T47D (cell line): Measurements from ENCODE around the gene UBE2G1.

Experiments
- DNase-seq, 2 experiments: peaks; one replicate each; pipeline versions ENCODE4 v3.0.0 to v3.0.0-alpha.2; 2011 to 2012; ENCODE audit warnings: low read depth in 1 of 2, low spot score in 1 of 2
- JUND ChIP-seq: IDR thresholded peaks from 2 replicates; pipeline ENCODE4 v1.6.1; 2012; ENCODE audit warnings: low read depth
- in situ Hi-C: cut with HindIII; loops from 2 replicates; pipeline ENCODE4 v1.10.0; 2016; ENCODE audit warnings: low sequenced_read_pairs, low pct_unique_long_range_greater_than_20kb

UBE2G1 gene

GRCh38 chr17:4319221-4319620 lies 47.3 kb downstream of the UBE2G1 start:
- DNase-seq = no peak
- in situ Hi-C loops = no loop called here
- no peak for TF ChIP-seq JUND

- no peak for DNase-seq
- in situ Hi-C loops = no loop called here
- TF ChIP-seq JUND = no peak
These were observed 47.9 kb downstream of the UBE2G1 start for GRCh38 chr17:4318596-4318995.

- TF ChIP-seq JUND = no peak
- in situ Hi-C loops = no loop called here
- DNase-seq = no peak
These were observed 48.3 kb downstream of the UBE2G1 start for GRCh38 chr17:4318186-4318585.

- DNase-seq = no peak
- in situ Hi-C loops = no loop called here
- TF ChIP-seq JUND = no peak
These were observed 48.9 kb downstream of the UBE2G1 start for GRCh38 chr17:4317610-4318009.

GRCh38 chr17:4316648-4317047 lies 49.8 kb downstream of the UBE2G1 start:
- in situ Hi-C loops = no loop called here
- no peak for DNase-seq
- TF ChIP-seq JUND = no peak

- in situ Hi-C loops = no loop called here
- no peak for TF ChIP-seq JUND
These were observed 51.9 kb downstream of the UBE2G1 start for GRCh38 chr17:4314618-4315017.

GRCh38 chr17:4314179-4314578 lies 52.3 kb downstream of the UBE2G1 start:
- no peak for TF ChIP-seq JUND
- in situ Hi-C loops = no loop called here
- no peak for DNase-seq

More at GRCh38 chr17:4314618-4315017, 51.9 kb downstream of the UBE2G1 start:
- no peak for DNase-seq

GRCh38 chr17:4313221-4314114 lies 53.0 kb downstream of the UBE2G1 start:
- no peak for DNase-seq
- TF ChIP-seq JUND = no peak
- in situ Hi-C loops = no loop called here

GRCh38 chr17:4310354-4311060 lies 56.0 kb downstream of the UBE2G1 start:
- no peak for DNase-seq
- no peak for TF ChIP-seq JUND
- in situ Hi-C loops = no loop called here

GRCh38 chr17:4309897-4310296 lies 56.6 kb downstream of the UBE2G1 start:
- TF ChIP-seq JUND = no peak
- DNase-seq = no peak
- in situ Hi-C loops = no loop called here

GRCh38 chr17:4307179-4307930 lies 59.1 kb downstream of the UBE2G1 start:
- TF ChIP-seq JUND = no peak
- DNase-seq = no peak
- in situ Hi-C loops = no loop called here

- no peak for DNase-seq
- TF ChIP-seq JUND = no peak
- in situ Hi-C loops = no loop called here
These were observed 61.3 kb downstream of the UBE2G1 start for GRCh38 chr17:4305224-4305623.

- no peak for TF ChIP-seq JUND
- peak; percentile 28 to 60 for DNase-seq
- in situ Hi-C loops = no loop called here
These were observed 62.0 kb downstream of the UBE2G1 start for GRCh38 chr17:4304417-4305027.
